CD14-positive monocyte (primary cell): ENCODE data around the gene GPR158. TPM values are rescaled to one million over a fixed set of nuclear protein-coding genes. Genes with fewer than 3 reads are reported as not detected.

Experiments
- DNase-seq, 3 donors: peaks; one replicate each; pipeline ENCODE4 v3.0.0-alpha.2; 2011 to 2022
- H2AFZ ChIP-seq: 2 replicates; pipeline ENCODE4 v1.6.0; 2012; ENCODE audit warnings: mild to moderate bottlenecking, low read depth, low read length, inconsistent platforms; ENCODE audit not compliant: insufficient read depth, poor library complexity, severe bottlenecking
- H3K27ac ChIP-seq, 2 donors: 1 replicate in 1 of 2; 2 replicates in 1 of 2; pipeline ENCODE4 v1.5.1; 2012 to 2013; ENCODE audit warnings: low read length in 2 of 2, control low read depth in 1 of 2, inconsistent platforms in 1 of 2, low read depth in 1 of 2, mild to moderate bottlenecking in 1 of 2
- H3K27me3 ChIP-seq, 2 donors: one replicate each; pipeline versions ENCODE4 v1.6.0 to v1.6.1; 2011 to 2013; ENCODE audit warnings: low read length in 2 of 2; ENCODE audit not compliant: control insufficient read depth in 2 of 2, insufficient read depth in 2 of 2
- H3K36me3 ChIP-seq, 2 donors: replicated peaks in 1 of 2; 1 replicate in 1 of 2; 2 replicates in 1 of 2; pipeline versions ENCODE4 v1.5.1 to v1.6.1; 2012 to 2013; ENCODE audit warnings: low read length in 2 of 2, control low read depth in 1 of 2, inconsistent platforms in 1 of 2, mild to moderate bottlenecking in 1 of 2; ENCODE audit not compliant: insufficient read depth in 2 of 2, control insufficient read depth in 1 of 2
- H3K4me1 ChIP-seq, 2 donors: 1 replicate in 1 of 2; 2 replicates in 1 of 2; pipeline versions ENCODE4 v1.5.1 to v1.6.1; 2012 to 2013; ENCODE audit warnings: low read length in 2 of 2, control low read depth in 1 of 2, inconsistent platforms in 1 of 2, mild to moderate bottlenecking in 1 of 2, moderate library complexity in 1 of 2; ENCODE audit not compliant: insufficient read depth in 2 of 2, control insufficient read depth in 1 of 2
- H3K4me2 ChIP-seq: replicated peaks from 2 replicates; pipeline ENCODE3; 2012; ENCODE audit warnings: low read length, moderate library complexity, mild to moderate bottlenecking; ENCODE audit not compliant: poor library complexity, severe bottlenecking; ENCODE audit errors: extremely low read depth
- H3K4me3 ChIP-seq, 3 experiments: fragments of 200-600 bp in 1 of 3; sonication (generic) in 1 of 3; replicated peaks in 1 of 3; 1 replicate in 2 of 3; 2 replicates in 1 of 3; pipeline ENCODE4 v1.5.1; 2011 to 2013; ENCODE audit warnings: low read length in 3 of 3, mild to moderate bottlenecking in 3 of 3, control low read depth in 2 of 3, low read depth in 2 of 3, inconsistent platforms in 1 of 3, moderate library complexity in 1 of 3
- H3K79me2 ChIP-seq: 2 replicates; pipeline ENCODE4 v1.6.0; 2012; ENCODE audit warnings: mild to moderate bottlenecking, control low read depth, inconsistent platforms, low read length, moderate library complexity; ENCODE audit not compliant: insufficient read depth
- H3K9ac ChIP-seq: 2 replicates; pipeline ENCODE4 v1.6.0; 2017; ENCODE audit warnings: low read length, mild to moderate bottlenecking; ENCODE audit not compliant: insufficient read depth, poor library complexity, severe bottlenecking
- H3K9me3 ChIP-seq, 2 donors: replicated peaks in 1 of 2; 1 replicate in 1 of 2; 2 replicates in 1 of 2; pipeline versions ENCODE4 v1.5.1 to v1.6.1; 2012 to 2013; ENCODE audit warnings: low read length in 2 of 2, control low read depth in 1 of 2; ENCODE audit not compliant: control insufficient read depth in 1 of 2, insufficient read depth in 1 of 2
- H4K20me1 ChIP-seq: 2 replicates; pipeline ENCODE4 v1.6.0; 2012; ENCODE audit warnings: mild to moderate bottlenecking, low read length, control low read depth, moderate library complexity; ENCODE audit not compliant: insufficient read depth
- H3K27ac Mint-ChIP-seq, 7 donors: one replicate each; pipeline ENCODE4 v1.8.0; 2020; ENCODE audit warnings: mild to moderate bottlenecking in 7 of 7, mixed read lengths in 7 of 7, moderate library complexity in 6 of 7, inconsistent platforms in 2 of 7
- H3K27me3 Mint-ChIP-seq, 3 donors: one replicate each; pipeline ENCODE4 v1.8.0; 2021 to 2022; ENCODE audit warnings: low read depth in 3 of 3, mild to moderate bottlenecking in 3 of 3, mixed read lengths in 3 of 3, moderate library complexity in 3 of 3, inconsistent platforms in 1 of 3
- H3K36me3 Mint-ChIP-seq, 2 donors: one replicate each; pipeline ENCODE4 v1.8.0; 2020; ENCODE audit warnings: mixed read lengths in 2 of 2, inconsistent platforms in 1 of 2, mild to moderate bottlenecking in 1 of 2
- H3K4me1 Mint-ChIP-seq: one replicate; pipeline ENCODE4 v1.8.0; 2020; ENCODE audit warnings: mild to moderate bottlenecking, mixed read lengths
- H3K4me3 Mint-ChIP-seq, 2 donors: one replicate each; pipeline ENCODE4 v1.8.0; 2020; ENCODE audit warnings: mild to moderate bottlenecking in 2 of 2, mixed read lengths in 2 of 2, moderate library complexity in 1 of 2
- H3K9me3 Mint-ChIP-seq, 7 donors: one replicate each; pipeline ENCODE4 v1.8.0; 2020 to 2022; ENCODE audit warnings: mixed read lengths in 7 of 7, mild to moderate bottlenecking in 6 of 7, moderate library complexity in 6 of 7, inconsistent platforms in 2 of 7
- WGBS: methylation state at CpG from one replicate; pipeline ENCODE4 v1.1.5; 2013; ENCODE audit warnings: missing lambda C conversion rate; ENCODE audit not compliant: insufficient coverage; 5-methylcytosine and 5-hydroxymethylcytosine counted together
- intact Hi-C, 2 donors: fragments of 100-400 bp; cut with micrococcal nuclease; formaldehyde crosslinking; loops; one replicate each; pipeline versions ENCODE4 v1.15.0 to v1.15.1; 2023
- polyA plus RNA-seq, 3 donors: library from polyadenylated mRNA; depleted of rRNA in 1 of 3; unstranded in 2 of 3; stranded (reverse) in 1 of 3; fragments of 300-500 nt in 2 of 3; fragments of >200 nt in 1 of 3; fragmentation: Illumina TruSeq in 2 of 3; gene quantifications; 1 replicate in 2 of 3; 2 replicates in 1 of 3; pipeline ENCODE4 v1.2.3, GENCODE V29; 2012 to 2021
- TF ChIP-seq, protein P1 (sequence below): fragments of 200-600 bp; IDR thresholded peaks from one replicate; pipeline ENCODE4 v1.8.0; 2022; ENCODE audit warnings: antibody characterized with exemption, mild to moderate bottlenecking

The GPR158 gene
- polyA plus RNA-seq, 3 donors = not detected

DNA sequence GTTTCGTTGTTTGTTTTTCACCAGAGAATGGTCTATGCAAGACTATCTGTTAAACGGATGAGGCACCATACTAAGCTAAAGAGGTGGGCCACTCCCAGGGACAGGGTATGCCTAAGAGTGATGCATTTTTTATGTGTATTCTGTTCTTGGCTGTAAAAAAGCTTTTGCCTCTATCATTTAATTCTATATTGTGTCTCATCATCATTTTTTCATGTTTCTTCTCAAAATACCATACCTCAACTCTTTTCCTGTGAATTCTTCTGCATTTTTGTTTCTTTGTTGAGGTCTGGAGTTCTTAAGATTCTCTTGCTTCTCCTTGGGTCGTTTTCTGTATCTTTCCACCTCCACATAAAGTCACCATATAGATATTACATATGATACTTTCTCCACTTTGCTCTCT is 357.4 kb downstream of the GPR158 start:
- TF ChIP-seq, protein P1, sequence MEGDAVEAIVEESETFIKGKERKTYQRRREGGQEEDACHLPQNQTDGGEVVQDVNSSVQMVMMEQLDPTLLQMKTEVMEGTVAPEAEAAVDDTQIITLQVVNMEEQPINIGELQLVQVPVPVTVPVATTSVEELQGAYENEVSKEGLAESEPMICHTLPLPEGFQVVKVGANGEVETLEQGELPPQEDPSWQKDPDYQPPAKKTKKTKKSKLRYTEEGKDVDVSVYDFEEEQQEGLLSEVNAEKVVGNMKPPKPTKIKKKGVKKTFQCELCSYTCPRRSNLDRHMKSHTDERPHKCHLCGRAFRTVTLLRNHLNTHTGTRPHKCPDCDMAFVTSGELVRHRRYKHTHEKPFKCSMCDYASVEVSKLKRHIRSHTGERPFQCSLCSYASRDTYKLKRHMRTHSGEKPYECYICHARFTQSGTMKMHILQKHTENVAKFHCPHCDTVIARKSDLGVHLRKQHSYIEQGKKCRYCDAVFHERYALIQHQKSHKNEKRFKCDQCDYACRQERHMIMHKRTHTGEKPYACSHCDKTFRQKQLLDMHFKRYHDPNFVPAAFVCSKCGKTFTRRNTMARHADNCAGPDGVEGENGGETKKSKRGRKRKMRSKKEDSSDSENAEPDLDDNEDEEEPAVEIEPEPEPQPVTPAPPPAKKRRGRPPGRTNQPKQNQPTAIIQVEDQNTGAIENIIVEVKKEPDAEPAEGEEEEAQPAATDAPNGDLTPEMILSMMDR = no peak
- H3K27ac ChIP-seq = no peak overlapping the region
- no peak for DNase-seq
- H3K9me3 ChIP-seq = no peaks in the 10 kb centered on the region
- H3K4me3 Mint-ChIP-seq = no peak overlapping the region
- no peaks in the 10 kb centered on the region for H4K20me1 ChIP-seq
- no peak overlapping the region for H2AFZ ChIP-seq
- H3K4me1 ChIP-seq = no peaks in the 10 kb centered on the region
- 80% methylated on average over 1 of the region's 3 CpGs for WGBS
- H3K9ac ChIP-seq = no peak overlapping the region
- peaks cover 0 to 5% (median 2%) of the 10 kb centered on the region in 7 donors for H3K9me3 Mint-ChIP-seq
- H3K79me2 ChIP-seq = no peaks in the 10 kb centered on the region
- no peak overlapping the region for H3K4me3 ChIP-seq
- H3K4me1 Mint-ChIP-seq = no peaks in the 10 kb centered on the region
- H3K36me3 Mint-ChIP-seq = no peaks in the 10 kb centered on the region
- no peak overlapping the region for H3K27ac Mint-ChIP-seq
- H3K27me3 Mint-ChIP-seq = no peaks in the 10 kb centered on the region
- intact Hi-C loops = no loop called here
- H3K27me3 ChIP-seq = no peaks in the 10 kb centered on the region
- no peaks in the 10 kb centered on the region for H3K36me3 ChIP-seq
- no peak overlapping the region for H3K4me2 ChIP-seq

GRCh38 chr10:25536027-25536426 is 361.2 kb downstream of the GPR158 start:
- H3K4me3 ChIP-seq = no peak overlapping the region
- DNase-seq = no peak
- no peak overlapping the region for H3K9ac ChIP-seq
- H3K79me2 ChIP-seq = no peaks in the 10 kb centered on the region
- intact Hi-C loops = no loop called here
- Mint-ChIP-seq H3K27ac (no peak overlapping the region), H3K36me3 (no peaks in the 10 kb centered on the region), H3K9me3 (peaks cover 0 to 8% (median 3%) of the 10 kb centered on the region in 7 donors), H3K4me1 (no peaks in the 10 kb centered on the region), H3K4me3 (no peak overlapping the region), H3K27me3 (no peaks in the 10 kb centered on the region)
- H3K27ac ChIP-seq = no peak overlapping the region
- H2AFZ ChIP-seq = no peak overlapping the region
- H3K27me3 ChIP-seq = no peaks in the 10 kb centered on the region
- H3K4me2 ChIP-seq = no peak overlapping the region
- no peaks in the 10 kb centered on the region for H3K9me3 ChIP-seq
- H4K20me1 ChIP-seq = no peaks in the 10 kb centered on the region
- TF ChIP-seq, protein P1 = no peak
- H3K4me1 ChIP-seq = no peaks in the 10 kb centered on the region
- H3K36me3 ChIP-seq = no peaks in the 10 kb centered on the region
